T-helper 22 cell (primary cell): ENCODE results near the gene CLDN4.
"Not testable (repeated sequence)": the region's sequence is repeated elsewhere in the genome, so short reads cannot be mapped to it uniquely, and the experiment has no call there.

Source experiments
- DNase-seq: peaks from one replicate; pipeline ENCODE4 v3.0.0-alpha.2; 2020; ENCODE audit warnings: low read depth

The CLDN4 gene, protein sequence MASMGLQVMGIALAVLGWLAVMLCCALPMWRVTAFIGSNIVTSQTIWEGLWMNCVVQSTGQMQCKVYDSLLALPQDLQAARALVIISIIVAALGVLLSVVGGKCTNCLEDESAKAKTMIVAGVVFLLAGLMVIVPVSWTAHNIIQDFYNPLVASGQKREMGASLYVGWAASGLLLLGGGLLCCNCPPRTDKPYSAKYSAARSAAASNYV

DNA sequence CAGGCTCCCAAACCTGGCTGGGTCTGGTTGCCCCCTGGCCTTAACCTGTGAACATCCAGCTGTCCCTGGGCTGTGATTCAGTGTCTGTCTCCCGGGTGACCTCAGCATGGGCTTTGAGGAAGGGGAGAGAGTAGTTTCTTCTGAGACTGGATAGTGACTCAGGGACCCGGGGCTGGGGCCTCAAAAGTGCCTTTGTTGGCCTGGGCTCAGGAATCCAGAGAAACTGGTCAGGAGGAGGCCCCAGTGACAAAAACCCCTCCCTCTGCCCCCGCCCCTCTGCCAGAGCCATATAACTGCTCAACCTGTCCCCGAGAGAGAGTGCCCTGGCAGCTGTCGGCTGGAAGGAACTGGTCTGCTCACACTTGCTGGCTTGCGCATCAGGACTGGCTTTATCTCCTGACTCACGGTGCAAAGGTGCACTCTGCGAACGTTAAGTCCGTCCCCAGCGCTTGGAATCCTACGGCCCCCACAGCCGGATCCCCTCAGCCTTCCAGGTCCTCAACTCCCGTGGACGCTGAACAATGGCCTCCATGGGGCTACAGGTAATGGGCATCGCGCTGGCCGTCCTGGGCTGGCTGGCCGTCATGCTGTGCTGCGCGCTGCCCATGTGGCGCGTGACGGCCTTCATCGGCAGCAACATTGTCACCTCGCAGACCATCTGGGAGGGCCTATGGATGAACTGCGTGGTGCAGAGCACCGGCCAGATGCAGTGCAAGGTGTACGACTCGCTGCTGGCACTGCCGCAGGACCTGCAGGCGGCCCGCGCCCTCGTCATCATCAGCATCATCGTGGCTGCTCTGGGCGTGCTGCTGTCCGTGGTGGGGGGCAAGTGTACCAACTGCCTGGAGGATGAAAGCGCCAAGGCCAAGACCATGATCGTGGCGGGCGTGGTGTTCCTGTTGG is at the start of gene CLDN4:
TSS of gene CLDN4 (plus strand) at position 316 of the 903 bp plus-strand sequence. CDS start at position 522, 206 bp downstream.
- no peak for DNase-seq

DNA sequence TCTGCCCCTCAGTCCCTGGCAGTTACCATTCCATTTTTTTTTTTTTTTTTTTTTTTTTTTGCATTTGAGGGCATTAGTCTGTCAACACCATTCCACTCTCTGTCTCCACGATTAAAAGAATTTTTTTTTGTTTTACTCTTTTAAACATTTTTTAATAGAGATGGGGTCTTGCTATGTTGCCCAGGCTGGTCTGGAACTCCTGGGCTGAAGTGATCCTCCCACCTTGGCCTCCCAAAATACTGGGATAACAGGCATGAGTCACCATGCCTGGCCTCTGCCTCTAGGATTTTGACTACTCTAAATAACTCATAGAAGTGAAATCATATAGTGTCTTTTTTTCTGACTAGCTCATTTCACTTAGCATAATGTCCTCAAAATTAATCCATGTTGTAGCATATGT is 44.2 kb upstream of the CLDN4 start:
- no peak for DNase-seq

DNA sequence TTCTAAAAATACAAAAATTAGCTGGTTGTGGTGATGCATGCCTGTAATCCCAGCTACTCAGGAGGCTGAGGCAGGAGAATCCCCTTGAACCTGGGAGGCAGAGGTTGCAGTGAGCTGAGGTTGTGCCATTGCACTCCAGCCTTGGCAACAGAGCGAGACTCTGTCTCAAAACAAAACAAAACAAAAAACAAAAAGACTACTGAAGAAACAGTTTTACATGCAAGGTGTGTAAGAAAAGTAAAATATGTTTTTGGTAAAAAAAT is 43.1 kb upstream of the CLDN4 start:
- DNase-seq, result not testable (repeated sequence)

DNA sequence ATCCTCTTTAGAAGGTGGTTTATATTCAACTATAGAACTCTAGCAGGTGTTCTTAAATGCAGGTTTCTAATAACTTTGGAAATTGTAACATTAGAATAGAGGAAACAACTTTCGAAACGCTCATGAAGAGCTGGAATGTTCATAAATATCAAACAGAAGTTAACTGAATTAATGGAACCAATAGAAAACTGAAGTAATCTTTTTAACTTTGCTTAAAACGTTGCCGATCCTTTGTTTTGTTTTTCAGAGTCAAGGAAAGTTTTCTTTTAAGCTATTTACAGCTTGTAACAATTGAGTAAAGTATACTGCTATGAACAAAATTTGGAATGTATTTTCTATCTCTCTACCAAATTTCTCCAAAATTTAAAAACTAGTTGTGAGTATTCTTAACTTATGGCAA is 41.7 kb upstream of the CLDN4 start:
- DNase-seq, result no peak

DNA sequence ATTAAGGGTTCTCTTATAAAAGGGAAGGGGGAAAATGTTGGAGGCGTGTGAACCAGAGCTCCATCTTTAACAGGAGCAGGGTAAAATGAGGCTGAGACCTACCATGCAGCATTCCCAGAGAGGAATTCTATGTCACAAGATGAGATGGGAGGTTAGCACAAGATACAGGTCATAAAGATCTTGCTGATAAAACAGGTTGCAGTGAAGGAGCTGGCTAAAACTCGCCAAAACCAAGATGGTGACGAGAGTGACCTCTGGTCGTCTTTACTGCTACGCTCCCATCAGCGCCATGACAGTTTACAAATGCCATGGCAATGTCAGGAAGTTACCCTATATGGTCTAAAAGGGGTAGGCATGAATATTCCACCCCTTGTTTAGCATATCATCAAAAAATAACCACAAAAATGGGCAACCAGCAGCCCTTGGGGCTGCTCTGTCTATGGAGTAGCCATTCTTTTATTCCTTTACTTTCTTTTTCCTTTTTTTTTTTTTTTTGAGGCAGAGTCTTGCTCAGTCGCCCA is 39.6 kb upstream of the CLDN4 start:
- not testable (repeated sequence) for DNase-seq

DNA sequence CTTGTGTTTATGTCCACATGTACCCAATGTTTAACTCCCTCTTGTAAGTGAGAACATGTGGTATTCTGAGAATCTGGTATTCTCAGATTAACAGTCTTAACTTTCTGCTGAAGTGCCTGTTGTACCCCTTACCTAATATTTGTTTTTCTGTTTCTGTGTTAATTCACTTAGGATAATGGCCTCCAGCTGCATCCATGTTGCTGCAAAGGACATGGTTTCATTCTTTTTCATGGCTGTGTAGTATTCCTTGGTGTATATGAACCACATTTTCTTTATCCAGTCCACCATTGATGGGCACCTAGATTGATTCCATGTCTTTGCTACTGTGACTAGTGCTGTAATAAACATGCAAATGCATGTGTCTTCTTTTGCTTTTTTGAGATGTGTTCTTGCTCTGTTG is 35.6 kb upstream of the CLDN4 start:
- DNase-seq, result not testable (repeated sequence)

DNA sequence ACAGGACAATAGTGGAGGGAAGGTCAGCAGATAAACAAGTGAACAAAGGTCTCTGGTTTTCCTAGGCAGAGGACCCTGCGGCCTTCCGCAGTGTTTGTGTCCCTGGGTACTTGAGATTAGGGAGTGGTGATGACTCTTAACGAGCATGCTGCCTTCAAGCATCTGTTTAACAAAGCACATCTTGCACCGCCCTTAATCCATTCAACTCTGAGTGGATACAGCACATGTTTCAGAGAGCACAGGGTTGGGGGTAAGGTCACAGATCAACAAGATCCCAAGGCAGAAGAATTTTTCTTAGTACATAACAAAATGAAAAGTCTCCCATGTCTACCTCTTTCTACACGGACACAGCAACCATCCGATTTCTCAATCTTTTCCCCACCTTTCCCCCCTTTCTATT is 34.1 kb upstream of the CLDN4 start:
- DNase-seq, result not testable (repeated sequence)

DNA sequence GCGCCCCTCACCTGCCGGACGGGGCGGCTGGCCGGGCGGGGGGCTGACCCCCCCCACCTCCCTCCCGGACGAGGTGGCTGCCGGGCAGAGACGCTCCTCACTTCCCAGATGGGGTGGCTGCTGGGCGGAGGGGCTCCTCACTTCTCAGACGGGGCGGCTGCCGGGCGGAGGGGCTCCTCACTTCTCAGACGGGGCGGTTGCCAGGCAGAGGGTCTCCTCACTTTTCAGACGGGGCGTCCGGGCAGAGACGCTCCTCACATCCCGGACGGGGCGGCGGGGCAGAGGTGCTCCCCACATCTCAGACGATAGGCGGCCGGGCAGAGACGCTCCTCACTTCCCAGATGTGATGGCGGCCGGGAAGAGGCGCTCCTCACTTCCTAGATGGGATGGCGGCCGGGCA is 33.6 kb upstream of the CLDN4 start:
- not testable (repeated sequence) for DNase-seq

DNA sequence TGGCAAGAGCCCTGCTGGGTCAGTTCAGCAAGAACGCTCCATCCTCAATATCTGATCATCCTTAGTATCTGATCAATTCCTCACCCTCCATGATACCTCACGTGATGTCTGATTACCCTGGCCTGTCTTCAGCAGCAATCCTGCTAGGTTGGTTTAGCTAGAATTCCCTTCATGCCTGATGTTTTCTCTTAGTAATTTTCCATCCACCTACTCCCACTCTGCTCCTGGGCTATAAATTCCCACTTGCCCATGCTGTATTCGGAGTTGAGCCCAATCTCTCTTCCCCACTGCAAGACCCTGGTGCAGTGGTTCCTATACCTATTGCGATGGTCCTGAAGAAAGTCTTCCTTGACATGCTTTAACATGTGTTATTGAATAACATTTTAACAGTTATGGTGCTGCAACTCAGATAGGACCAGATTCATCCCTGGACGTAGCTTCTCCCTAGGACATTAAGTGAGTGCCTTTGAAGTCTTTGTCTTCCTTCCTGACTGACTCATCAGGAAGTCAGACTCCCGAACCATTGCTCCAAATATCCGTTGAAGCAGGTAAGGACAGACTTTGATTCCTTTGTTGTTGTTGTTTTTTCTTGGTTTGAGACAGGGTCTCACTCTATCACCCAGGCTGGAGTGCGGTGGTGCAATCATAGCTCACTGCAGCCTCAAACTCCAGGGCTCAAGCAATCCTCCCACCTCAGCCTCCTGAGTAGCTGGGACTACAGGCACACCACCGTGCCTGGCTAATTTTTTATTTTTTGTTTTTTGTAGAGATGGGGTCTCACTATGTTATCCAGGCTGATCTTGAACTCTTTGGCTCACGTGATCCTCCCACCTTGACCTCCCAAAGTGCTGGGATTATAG is 31.3 kb upstream of the CLDN4 start:
- DNase-seq, result no peak

DNA sequence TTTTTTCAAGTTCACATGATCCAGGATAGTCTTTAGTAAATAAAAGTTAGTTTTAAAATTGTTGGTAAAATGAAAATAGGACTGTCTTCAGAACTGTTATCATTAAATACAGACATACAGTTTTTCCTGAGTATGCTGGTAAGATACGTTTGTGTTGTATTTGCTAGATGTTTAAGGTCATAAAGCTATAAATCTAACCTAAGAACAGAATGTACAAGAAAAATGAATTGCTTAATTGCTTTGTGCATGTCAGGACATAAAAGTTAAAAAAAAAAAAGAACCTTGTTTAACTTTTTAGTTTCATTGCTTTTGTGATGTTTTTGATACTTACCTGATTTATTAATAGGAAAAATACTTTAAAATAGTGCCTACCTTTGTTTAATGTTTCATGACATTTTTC is 29.2 kb upstream of the CLDN4 start:
- no peak for DNase-seq

DNA sequence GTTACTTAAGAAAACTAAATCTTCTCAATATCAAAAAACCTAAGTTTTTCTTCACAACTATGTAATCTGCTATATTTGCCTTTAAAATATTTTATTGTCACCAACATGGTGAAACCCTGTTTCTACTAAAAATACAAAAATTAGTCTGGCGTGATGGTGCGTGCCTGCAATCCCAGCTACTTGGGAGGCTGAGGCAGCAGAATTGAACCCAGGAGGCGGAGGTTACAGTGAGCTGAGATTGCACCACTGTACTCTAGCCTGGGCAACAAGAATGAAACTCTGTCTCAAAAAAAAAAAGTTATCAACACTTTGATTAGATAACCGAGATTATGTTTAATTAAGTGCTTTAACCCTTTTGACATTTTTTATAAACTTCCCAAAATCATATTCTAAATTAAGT is 28.3 kb upstream of the CLDN4 start:
- no peak for DNase-seq

DNA sequence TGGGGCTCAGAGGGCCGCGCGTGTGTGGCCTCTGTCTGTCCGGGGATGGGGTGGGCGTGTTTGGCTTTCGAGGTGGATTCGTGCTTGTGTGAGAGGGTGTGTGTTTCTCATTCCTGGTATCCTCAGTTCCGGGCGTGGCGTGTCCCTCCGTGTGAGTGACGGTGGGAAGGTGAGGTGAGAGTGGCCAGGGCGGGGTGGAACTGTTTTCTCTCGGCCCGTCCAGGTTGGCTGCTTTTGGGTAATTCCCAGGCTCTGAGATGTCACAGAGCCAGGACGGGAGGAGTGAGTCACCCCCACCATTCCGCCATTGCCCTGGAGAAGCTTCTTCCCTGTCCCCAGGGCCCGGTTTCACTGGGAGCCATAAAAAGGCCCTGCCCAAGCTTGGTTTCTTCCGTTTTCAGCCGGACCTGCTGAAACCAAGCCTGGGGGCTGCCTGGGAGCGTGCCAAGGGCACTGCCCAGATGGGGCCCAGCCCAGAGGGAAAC is 21.3 kb upstream of the CLDN4 start:
- DNase-seq, result no peak

DNA sequence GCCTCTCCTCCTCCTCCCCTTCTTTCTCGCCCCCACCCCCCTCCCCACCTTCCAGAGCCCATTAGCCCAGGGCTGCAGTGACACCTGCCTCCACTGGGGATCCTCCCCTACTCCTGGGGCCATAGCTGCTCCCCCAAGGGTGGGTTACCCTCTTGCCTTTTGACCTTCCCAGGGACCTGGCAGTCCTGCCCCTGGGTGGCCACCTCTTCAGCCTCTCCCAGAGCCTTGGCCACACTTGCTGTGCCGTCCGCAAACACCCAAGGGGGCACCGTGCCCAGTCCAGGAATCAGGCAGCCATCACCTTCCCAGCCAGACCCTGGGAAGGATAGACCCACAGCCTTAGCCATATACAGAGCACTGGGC is 19.8 kb upstream of the CLDN4 start:
- DNase-seq, result no peak

DNA sequence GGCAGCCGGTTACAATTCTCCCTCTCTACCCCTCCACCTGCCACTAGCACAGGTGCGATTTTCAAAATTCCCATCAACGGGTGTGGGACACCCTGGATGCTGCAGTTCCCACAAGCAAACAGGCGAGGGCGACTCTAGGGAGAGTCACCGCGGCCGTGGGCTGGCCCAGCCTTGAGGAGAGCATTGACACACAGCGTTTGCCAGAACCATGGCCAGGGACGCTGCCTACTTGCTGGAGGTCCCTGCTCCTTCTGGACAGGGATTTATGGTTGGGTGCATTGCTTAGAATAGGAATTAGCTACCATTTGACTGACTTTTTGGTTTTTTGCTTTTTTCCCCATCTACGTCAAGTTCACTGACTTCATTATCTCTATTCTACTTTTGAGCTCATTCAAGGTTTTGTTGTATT is 19.0 kb upstream of the CLDN4 start:
- peak; percentile 8 for DNase-seq

DNA sequence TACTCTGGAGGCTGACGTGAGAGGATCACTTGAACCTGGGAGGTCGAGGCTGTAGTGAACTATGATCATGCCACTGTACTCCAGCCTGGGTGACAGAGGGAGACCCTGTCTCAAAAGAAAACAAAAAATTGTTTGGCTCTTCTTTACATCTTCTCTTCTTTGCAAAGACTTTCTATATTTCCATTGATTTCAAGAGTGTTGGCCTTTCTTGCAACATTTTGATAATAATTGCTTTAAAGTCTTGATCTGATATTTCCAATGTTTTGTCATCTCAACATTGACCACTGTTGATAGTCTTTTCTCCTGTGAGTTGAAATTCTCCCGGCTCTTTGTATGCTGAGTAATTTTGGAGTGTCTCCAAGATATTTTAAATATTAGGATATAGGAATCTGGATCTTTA is 17.8 kb upstream of the CLDN4 start:
- no peak for DNase-seq

DNA sequence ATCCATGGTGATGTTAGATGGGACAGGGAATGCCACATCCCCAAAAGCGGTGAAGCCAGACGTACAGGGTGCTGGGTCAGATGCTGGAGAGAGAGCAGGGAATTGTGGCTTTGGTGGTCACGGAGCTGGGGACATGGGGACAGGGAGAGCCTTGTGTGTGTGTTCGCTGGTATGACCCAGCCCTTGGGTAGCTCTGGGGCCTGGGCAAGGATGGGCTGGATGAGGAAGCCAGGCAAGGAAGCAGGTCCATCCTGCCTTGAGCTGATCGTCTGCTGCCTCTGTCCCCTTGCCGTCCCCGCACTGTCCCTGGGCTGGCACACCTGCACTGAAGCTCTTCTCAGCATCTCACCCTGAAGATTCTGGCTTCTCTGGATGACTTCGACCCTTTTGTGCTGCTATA is 15.4 kb upstream of the CLDN4 start:
- no peak for DNase-seq

DNA sequence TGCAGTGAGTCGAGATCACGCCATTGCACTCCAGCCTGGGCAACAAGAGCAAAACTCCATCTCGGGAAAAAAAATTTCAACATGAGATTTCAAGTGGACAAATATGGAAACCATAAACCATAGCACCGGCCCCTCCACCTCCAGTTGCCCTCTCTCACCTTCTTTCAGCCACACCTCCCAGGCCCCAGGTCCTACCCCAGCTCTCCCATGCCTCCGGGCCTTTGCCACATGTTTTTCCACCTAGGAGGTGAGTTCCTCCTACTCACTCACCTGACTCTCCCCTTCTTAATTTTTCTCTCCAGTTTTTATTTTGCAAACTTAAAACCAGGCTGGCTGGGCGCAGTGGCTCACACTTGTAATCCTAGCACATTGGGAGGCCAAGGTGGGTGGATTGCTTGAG is 13.7 kb upstream of the CLDN4 start:
- no peak for DNase-seq

DNA sequence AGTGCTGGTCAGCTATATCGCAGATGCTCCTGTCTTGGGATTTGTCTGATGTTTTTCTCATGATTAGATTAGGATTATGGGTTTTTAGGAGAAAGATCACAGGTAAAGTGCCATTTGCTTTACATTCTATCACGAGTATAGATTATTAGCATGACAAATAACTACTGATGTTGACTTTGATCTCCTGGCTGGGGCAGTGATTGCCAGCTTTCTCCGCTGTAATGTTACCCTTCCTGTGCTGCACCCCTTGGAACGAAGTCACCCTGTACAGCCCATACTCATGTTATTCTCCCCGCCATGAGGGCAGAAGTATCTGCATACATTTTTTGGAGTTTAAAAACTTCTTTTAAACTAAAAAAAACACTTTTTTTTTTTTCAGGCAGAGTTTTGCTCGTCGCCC is 10.8 kb upstream of the CLDN4 start:
- no peak for DNase-seq

DNA sequence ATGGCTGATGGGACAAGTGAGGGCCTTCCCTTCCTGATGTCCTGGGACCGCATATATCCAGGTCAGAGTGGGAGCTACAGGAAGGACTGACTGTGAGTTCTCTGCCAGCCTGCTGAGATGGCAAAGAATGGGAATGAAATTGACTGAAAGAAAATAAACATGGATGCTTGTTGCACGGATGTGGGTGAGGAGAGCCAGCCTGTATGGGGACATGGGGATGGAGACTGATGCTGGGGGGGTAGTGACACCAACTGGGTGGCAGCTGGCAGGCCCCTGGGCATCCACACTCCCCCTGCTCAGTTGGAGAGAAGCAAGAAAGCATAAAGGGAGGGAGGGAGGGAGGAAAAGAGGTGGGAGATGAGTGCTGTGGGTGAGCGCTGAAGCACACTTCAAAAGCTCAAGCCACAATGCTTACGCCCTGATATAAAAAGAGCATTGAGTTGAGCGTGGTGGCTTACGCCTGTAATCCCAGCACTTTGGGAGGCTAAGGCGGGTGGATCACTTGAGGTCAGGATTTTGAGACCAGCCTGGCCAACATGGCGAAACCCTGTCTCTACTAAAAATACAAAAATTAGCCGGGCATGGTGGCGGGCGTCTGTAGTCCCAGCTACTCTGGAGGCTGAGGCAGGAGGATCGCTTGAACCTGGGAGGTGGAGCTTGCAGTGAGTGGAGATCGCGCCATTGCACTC is 9.1 kb upstream of the CLDN4 start:
- not testable (repeated sequence) for DNase-seq

DNA sequence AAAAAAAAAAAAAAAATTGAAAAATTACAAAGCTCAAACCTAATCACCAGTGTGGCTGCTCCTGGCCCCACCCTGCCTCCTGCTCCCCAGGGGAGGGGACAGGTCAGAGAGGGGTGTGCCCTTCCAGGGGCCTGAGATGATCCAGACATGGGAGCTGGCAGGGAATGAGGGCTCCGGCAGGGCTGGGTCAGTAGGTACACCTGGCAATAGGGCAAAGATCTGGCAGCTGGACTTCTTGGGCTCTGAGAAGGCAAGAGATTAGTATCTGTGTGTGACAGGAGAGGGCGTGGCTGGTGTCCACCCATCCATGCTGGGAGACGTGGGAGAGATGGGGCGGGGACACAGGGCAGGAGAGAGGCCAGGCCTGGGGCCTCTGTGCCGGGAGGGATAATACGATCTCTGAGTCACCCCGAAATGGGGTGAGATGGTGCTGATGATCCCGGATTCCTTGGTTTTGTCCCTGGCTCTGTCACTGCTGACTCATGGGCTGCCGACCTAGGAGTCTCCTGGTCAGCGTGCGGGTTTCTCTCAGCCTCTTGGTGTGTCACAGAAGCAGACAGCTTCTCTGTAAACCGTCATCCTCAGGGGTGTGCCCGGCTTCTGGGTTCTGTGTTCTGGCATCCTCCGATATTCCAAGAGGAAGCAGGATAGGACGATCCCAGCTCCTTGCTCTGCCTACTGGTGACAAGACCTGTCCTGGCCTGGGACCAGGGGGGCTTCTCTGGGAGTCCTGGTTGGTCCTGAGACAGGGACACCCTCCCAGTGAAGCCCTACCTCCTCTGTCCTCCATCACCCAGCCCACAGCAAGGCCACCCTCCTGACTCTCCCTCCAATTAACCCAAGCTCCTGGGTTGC is 8.2 kb upstream of the CLDN4 start:
- DNase-seq, result no peak

DNA sequence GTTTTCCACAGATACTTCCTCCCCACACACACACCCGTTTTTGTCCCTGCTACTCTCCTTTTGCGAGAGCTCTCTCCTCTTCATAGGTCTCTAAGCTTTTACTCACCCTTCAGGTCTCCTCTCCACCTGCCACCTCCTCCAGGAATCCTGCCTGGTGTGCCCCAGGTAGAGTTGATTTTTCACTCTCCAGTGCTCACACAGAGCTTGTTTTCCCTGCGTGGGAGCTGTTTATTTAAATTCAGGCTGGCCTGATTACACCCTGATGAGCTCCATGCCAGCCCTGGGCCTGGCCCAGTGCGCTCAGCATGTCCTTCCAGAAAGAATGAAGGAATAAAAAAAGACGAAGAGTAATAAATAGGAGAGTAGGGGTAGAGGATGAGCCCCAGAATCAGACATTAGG is 7.5 kb upstream of the CLDN4 start:
- DNase-seq, result no peak
